GM18511 (cell line): ENCODE data around the gene SHOX.
"Not testable (repeated sequence)": the region's sequence is repeated elsewhere in the genome, so short reads cannot be mapped to it uniquely, and the experiment has no call there.

ENCODE experiments used
- ATAC-seq: cut with Tn5 transposase; IDR thresholded peaks from one replicate; pipeline ENCODE4 v1.9.1; 2021; ENCODE audit warnings: mild to moderate bottlenecking, moderate library complexity; ENCODE audit not compliant: unreplicated experiment

Gene SHOX

GRCh38 chrX:621705-622503 lies 8.7 kb upstream of the SHOX start:
- no peak for ATAC-seq

GRCh38 chrX:622802-623201 lies 7.8 kb upstream of the SHOX start:
- not testable (repeated sequence) for ATAC-seq

- ATAC-seq = no peak
Measured at GRCh38 chrX:623268-623598, 7.4 kb upstream of the SHOX start.

- ATAC-seq = no peak
Measured at GRCh38 chrX:623599-624315, 6.8 kb upstream of the SHOX start.

- ATAC-seq = no peak
Measured at GRCh38 chrX:625137-625691, 5.4 kb upstream of the SHOX start.

GRCh38 chrX:626047-626446 lies 4.5 kb upstream of the SHOX start:
- ATAC-seq = not testable (repeated sequence)

GRCh38 chrX:626745-627509 lies 3.7 kb upstream of the SHOX start:
- ATAC-seq = no peak

- no peak for ATAC-seq
Measured at GRCh38 chrX:627510-627981, 3.0 kb upstream of the SHOX start.

GRCh38 chrX:627995-628394 lies 2.6 kb upstream of the SHOX start:
- no peak for ATAC-seq

GRCh38 chrX:629230-630006 lies 1.2 kb upstream of the SHOX start:
- ATAC-seq = no peak

GRCh38 chrX:630007-630611 lies 482 bp upstream of the SHOX start:
- ATAC-seq = no peak

GRCh38 chrX:631802-632365 lies 1.3 kb downstream of the SHOX start:
- ATAC-seq = no peak

GRCh38 chrX:632366-633042 lies 1.9 kb downstream of the SHOX start:
- ATAC-seq = no peak

GRCh38 chrX:633043-633984 lies 2.7 kb downstream of the SHOX start:
- ATAC-seq = no peak

- ATAC-seq = no peak
Measured at GRCh38 chrX:633985-634958, 3.7 kb downstream of the SHOX start.

- ATAC-seq = no peak
Measured at GRCh38 chrX:635428-636090, 5.0 kb downstream of the SHOX start.
